ENCODE data around the gene C6orf89.
A peak's percentile ranks its signal among the peaks of the same experiment; 100 is the strongest.

C6orf89 gene

GRCh38 chr6:36977470-36977941, 91.8 kb downstream of the C6orf89 start:
- TF ChIP-seq TAF1 (IDR thresholded peaks at IDR 0.05; ENCODE audit: borderline replicate concordance, low read depth, low read length) (no peak), POLR2AphosphoS5 (IDR thresholded peaks at IDR 0.05; ENCODE audit: low read depth, low read length) (no peak; the same call in 1 of the 2 replicates)
- FAIRE-seq (no peak), DNase-seq (ENCODE audit: insufficient read length) (peak; percentile 61)
